ENCODE data around the gene C10orf120. TPM values are rescaled to one million over a fixed set of nuclear protein-coding genes. Genes with fewer than 3 reads are reported as not detected.

Gene C10orf120
- total RNA-seq, 1 donor from 2014 or later, result not detected

DNA sequence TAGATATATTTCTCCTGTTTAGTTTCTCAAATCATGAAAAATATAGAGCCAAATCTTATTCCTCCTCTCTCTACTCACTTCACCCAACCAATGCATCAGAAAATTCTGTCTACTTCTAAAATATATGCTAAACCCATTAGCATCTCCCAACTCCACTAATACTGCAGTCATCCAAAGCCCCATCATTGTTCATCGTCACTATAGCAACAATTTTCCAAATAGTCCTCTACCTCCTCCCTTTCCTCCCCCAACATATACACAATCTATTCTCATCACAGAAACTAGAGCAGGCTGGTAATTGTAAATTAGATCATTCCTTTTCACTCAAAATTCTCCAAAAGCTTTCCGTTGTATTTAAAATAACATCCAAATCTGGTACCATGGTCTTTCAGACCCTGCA lies 38.4 kb upstream of the C10orf120 start:
- no peak for DNase-seq (ENCODE audit: extremely low spot score, unreplicated experiment)
- Mint-ChIP-seq H3K4me3 (no peak overlapping the region), H3K27me3 (peaks cover 32% of the 10 kb centered on the region), H3K4me1 (ENCODE audit: unreplicated experiment) (no peaks in the 10 kb centered on the region), H3K9me3 (no peaks in the 10 kb centered on the region), H3K36me3 (no peaks in the 10 kb centered on the region), H3K27ac (no peak overlapping the region)
- no peak for TF ChIP-seq CTCF (conservative IDR thresholded peaks at IDR 0.05)

GRCh38 chr10:122733931-122734665 lies 34.5 kb upstream of the C10orf120 start:
- DNase-seq (ENCODE audit: extremely low spot score, unreplicated experiment), result no peak
- Mint-ChIP-seq H3K9me3 (no peaks in the 10 kb centered on the region), H3K27ac (no peak overlapping the region), H3K36me3 (no peaks in the 10 kb centered on the region), H3K4me3 (no peak overlapping the region), H3K27me3 (peaks cover 47% of the 10 kb centered on the region), H3K4me1 (ENCODE audit: unreplicated experiment) (no peaks in the 10 kb centered on the region)
- no peak for TF ChIP-seq CTCF (conservative IDR thresholded peaks at IDR 0.05)

GRCh38 chr10:122733443-122733842 lies 33.8 kb upstream of the C10orf120 start:
- no peak for DNase-seq (ENCODE audit: extremely low spot score, unreplicated experiment)
- no peak for TF ChIP-seq CTCF (conservative IDR thresholded peaks at IDR 0.05)
- Mint-ChIP-seq H3K36me3 (no peaks in the 10 kb centered on the region), H3K4me3 (no peak overlapping the region), H3K27ac (no peak overlapping the region), H3K4me1 (ENCODE audit: unreplicated experiment) (no peaks in the 10 kb centered on the region), H3K9me3 (no peaks in the 10 kb centered on the region), H3K27me3 (peaks cover 48% of the 10 kb centered on the region)

DNA sequence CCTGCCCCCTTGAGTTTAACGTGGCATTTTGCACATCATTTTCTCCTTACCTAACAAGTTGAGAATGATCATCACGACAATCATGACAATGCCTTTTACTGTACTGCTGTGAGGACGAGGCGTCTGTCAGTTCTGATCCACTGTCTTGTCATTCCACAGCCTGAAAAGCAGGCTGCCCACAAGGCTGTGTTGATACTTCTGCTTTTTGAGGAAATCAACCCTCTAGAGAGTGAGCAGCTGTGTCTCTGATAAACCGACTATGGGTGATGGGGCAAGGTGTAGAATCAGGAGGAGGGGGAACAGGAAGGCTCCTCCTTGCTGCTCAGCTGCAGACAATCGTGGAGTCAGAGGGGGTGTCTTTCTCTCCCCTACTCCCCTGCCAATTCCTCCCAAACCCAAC lies 30.6 kb upstream of the C10orf120 start:
- Mint-ChIP-seq H3K27ac (no peak overlapping the region), H3K4me3 (no peak overlapping the region), H3K4me1 (ENCODE audit: unreplicated experiment) (no peaks in the 10 kb centered on the region), H3K27me3 (peaks cover 43% of the 10 kb centered on the region), H3K36me3 (no peaks in the 10 kb centered on the region), H3K9me3 (no peaks in the 10 kb centered on the region)
- no peak for DNase-seq (ENCODE audit: extremely low spot score, unreplicated experiment)
- no peak for TF ChIP-seq CTCF (conservative IDR thresholded peaks at IDR 0.05)

GRCh38 chr10:122729126-122729525 lies 29.5 kb upstream of the C10orf120 start:
- no peak overlapping the region for H3K4me3 Mint-ChIP-seq

More at GRCh38 chr10:122729126-122729525, 29.5 kb upstream of the C10orf120 start:
- H3K27me3 Mint-ChIP-seq, result peaks cover 41% of the 10 kb centered on the region
- TF ChIP-seq CTCF (conservative IDR thresholded peaks at IDR 0.05), result no peak
- H3K4me1 Mint-ChIP-seq (ENCODE audit: unreplicated experiment), result no peaks in the 10 kb centered on the region
- no peaks in the 10 kb centered on the region for H3K36me3 Mint-ChIP-seq
- DNase-seq (ENCODE audit: extremely low spot score, unreplicated experiment), result no peak
- no peak overlapping the region for H3K27ac Mint-ChIP-seq
- no peaks in the 10 kb centered on the region for H3K9me3 Mint-ChIP-seq
